GM23338 (cell line): ENCODE measurements around the gene ADAMTS13. TPM values are rescaled to one million over a fixed set of nuclear protein-coding genes. Genes with fewer than 3 reads are reported as not detected.

Source experiments
- ATAC-seq: fragments of 200-7000 bp; cut with Tn5 transposase; 3 replicates; pipeline ENCODE4 v1.9.1; 2020
- DNase-seq: peaks from one replicate; pipeline ENCODE4 v3.0.0-alpha.2; 2015; ENCODE audit warnings: low spot score
- H2AFZ ChIP-seq: fragments of 200-600 bp; sonication (generic); 2 replicates; pipeline ENCODE4 v1.8.0; 2016; ENCODE audit warnings: antibody characterized with exemption, mild to moderate bottlenecking, moderate library complexity
- H3F3A ChIP-seq: fragments of 200-600 bp; sonication (generic); replicated peaks from 2 replicates; pipeline ENCODE4 v1.8.0; 2017; ENCODE audit warnings: antibody characterized with exemption, mixed run types, low read depth
- H3K27ac ChIP-seq: fragments of 200-600 bp; sonication (generic); 2 replicates; pipeline ENCODE4 v1.6.1; 2016; ENCODE audit warnings: low read depth
- H3K27me3 ChIP-seq: fragments of 200-600 bp; sonication (generic); 2 replicates; pipeline ENCODE4 v1.8.0; 2016; ENCODE audit warnings: mild to moderate bottlenecking, mixed run types, moderate library complexity; ENCODE audit not compliant: insufficient read depth
- H3K36me3 ChIP-seq: fragments of 200-600 bp; sonication (generic); 2 replicates; pipeline ENCODE4 v1.8.0; 2016; ENCODE audit warnings: mild to moderate bottlenecking; ENCODE audit not compliant: insufficient read depth
- H3K4me1 ChIP-seq: fragments of 200-600 bp; sonication (generic); 2 replicates; pipeline ENCODE4 v1.8.0; 2016; ENCODE audit warnings: mild to moderate bottlenecking, moderate library complexity; ENCODE audit not compliant: insufficient read depth
- H3K4me2 ChIP-seq: fragments of 200-600 bp; sonication (generic); 2 replicates; pipeline ENCODE4 v1.7.1; 2017; ENCODE audit warnings: mixed run types
- H3K4me3 ChIP-seq: fragments of 200-600 bp; sonication (generic); 2 replicates; pipeline ENCODE4 v1.6.1; 2016; ENCODE audit warnings: mixed run types
- H3K79me2 ChIP-seq: fragments of 200-600 bp; sonication (generic); replicated peaks from 2 replicates; pipeline ENCODE4 v1.8.0; 2017; ENCODE audit warnings: mild to moderate bottlenecking; ENCODE audit not compliant: insufficient read depth
- H3K9me2 ChIP-seq: fragments of 200-600 bp; sonication (generic); 2 replicates; pipeline ENCODE4 v1.8.0; 2017; ENCODE audit not compliant: insufficient read depth
- H4K20me1 ChIP-seq: fragments of 200-600 bp; sonication (generic); replicated peaks from 2 replicates; pipeline ENCODE4 v1.8.0; 2017; ENCODE audit warnings: mild to moderate bottlenecking; ENCODE audit not compliant: insufficient read depth
- H3K27ac Mint-ChIP-seq: 2 replicates; pipeline ENCODE4 v1.8.0; 2020; ENCODE audit warnings: inconsistent platforms, mild to moderate bottlenecking, moderate library complexity, mixed read lengths
- H3K27me3 Mint-ChIP-seq: 3 replicates; pipeline ENCODE4 v1.8.0; 2022; ENCODE audit warnings: low read depth, mild to moderate bottlenecking, moderate library complexity, mixed read lengths, inconsistent platforms; ENCODE audit not compliant: insufficient read depth, poor library complexity
- H3K36me3 Mint-ChIP-seq: 3 replicates; pipeline ENCODE4 v1.8.0; 2021; ENCODE audit warnings: low read depth, mild to moderate bottlenecking, inconsistent platforms, moderate library complexity, mixed read lengths
- H3K4me1 Mint-ChIP-seq: 3 replicates; pipeline ENCODE4 v1.8.0; 2020; ENCODE audit warnings: mild to moderate bottlenecking, inconsistent platforms, mixed read lengths
- H3K4me3 Mint-ChIP-seq: 3 replicates; pipeline ENCODE4 v1.8.0; 2021; ENCODE audit warnings: moderate library complexity, mild to moderate bottlenecking, inconsistent platforms, mixed read lengths
- H3K9me3 Mint-ChIP-seq: 3 replicates; pipeline ENCODE4 v1.8.0; 2020; ENCODE audit warnings: moderate library complexity, mild to moderate bottlenecking, inconsistent platforms, mixed read lengths
- CREB1 ChIP-seq: fragments of 250-450 bp; sonication (Bioruptor Pico); IDR thresholded peaks from 2 replicates; pipeline ENCODE4 v1.5.0; 2020; ENCODE audit warnings: low read depth, mild to moderate bottlenecking, moderate library complexity
- CTCF ChIP-seq, 2 experiments: fragments of 200-600 bp in 1 of 2; sonication (generic) in 1 of 2; conservative IDR thresholded peaks; 2 replicates each; pipeline versions ENCODE4 v1.5.1 to v1.6.1; 2016 to 2017; ENCODE audit warnings: antibody characterized with exemption in 2 of 2, low read depth in 2 of 2, mild to moderate bottlenecking in 2 of 2, moderate library complexity in 1 of 2
- ETS1 ChIP-seq: IDR thresholded peaks from 2 replicates; pipeline ENCODE4 v1.6.1; 2016; ENCODE audit warnings: antibody characterized with exemption
- EZH2 ChIP-seq: fragments of 200-600 bp; sonication (generic); IDR thresholded peaks from one replicate; pipeline ENCODE4 v1.8.0; 2017; ENCODE audit warnings: antibody characterized with exemption, mild to moderate bottlenecking, low read depth; ENCODE audit not compliant: unreplicated experiment
- EZH2phosphoT487 ChIP-seq: fragments of 200-600 bp; sonication (generic); IDR thresholded peaks from one replicate; pipeline ENCODE4 v1.8.1; 2018; ENCODE audit warnings: antibody characterized with exemption; ENCODE audit not compliant: unreplicated experiment
- JUNB ChIP-seq: IDR thresholded peaks from one replicate; pipeline ENCODE4 v1.6.1; 2016; ENCODE audit warnings: antibody characterized with exemption; ENCODE audit not compliant: unreplicated experiment
- NANOG ChIP-seq: IDR thresholded peaks from 2 replicates; pipeline ENCODE4 v1.6.1; 2016; ENCODE audit warnings: antibody characterized with exemption, borderline replicate concordance
- POLR2AphosphoS5 ChIP-seq: IDR thresholded peaks from 2 replicates; pipeline ENCODE4 v1.6.1; 2016; ENCODE audit warnings: antibody characterized with exemption, low read depth
- REST ChIP-seq: IDR thresholded peaks from one replicate; pipeline ENCODE4 v1.6.1; 2018; ENCODE audit warnings: antibody characterized with exemption; ENCODE audit not compliant: unreplicated experiment
- STAT1 ChIP-seq: IDR thresholded peaks from one replicate; pipeline ENCODE4 v1.6.1; 2016; ENCODE audit warnings: antibody characterized with exemption; ENCODE audit not compliant: unreplicated experiment
- ZNF114 ChIP-seq: fragments of 250-450 bp; sonication (Bioruptor Pico); IDR thresholded peaks from 2 replicates; pipeline ENCODE4 v1.5.0; 2020; ENCODE audit warnings: mild to moderate bottlenecking, moderate library complexity
- ZNF331 ChIP-seq: fragments of 250-450 bp; sonication (Bioruptor Pico); IDR thresholded peaks from 2 replicates; pipeline ENCODE4 v1.5.0; 2020; ENCODE audit warnings: low read depth, mild to moderate bottlenecking, moderate library complexity
- ZNF462 ChIP-seq: fragments of 250-450 bp; sonication (Bioruptor Pico); IDR thresholded peaks from 2 replicates; pipeline ENCODE4 v1.5.0; 2020; ENCODE audit warnings: mild to moderate bottlenecking, moderate library complexity
- polyA plus RNA-seq: library from polyadenylated mRNA; unstranded; fragments of >200 nt; fragmentation: Nextera tagmentation; extraction: Ambion mirVana; gene quantifications from 2 replicates; pipeline ENCODE4 v1.2.1, GENCODE V29; 2016
- total RNA-seq: library from RNA; depleted of rRNA; stranded (reverse); fragments of >200 nt; shearing (Covaris generic); gene quantifications from 2 replicates; pipeline ENCODE4 v1.2.3, GENCODE V29; 2014

Gene ADAMTS13
- total and polyA plus RNA-seq, 2 experiments from 2014 or later: 6.0 TPM

GRCh38 chr9:133389562-133389961 is 32.6 kb upstream of the ADAMTS13 start:
- H3F3A ChIP-seq: no peaks in the 10 kb centered on the region
- no peaks in the 10 kb centered on the region for H4K20me1 ChIP-seq
- ATAC-seq: no peak
- no peak overlapping the region for H3K27ac Mint-ChIP-seq
- H3K4me1 ChIP-seq: no peaks in the 10 kb centered on the region
- H3K4me3 ChIP-seq: no peak overlapping the region
- H3K4me1 Mint-ChIP-seq: no peaks in the 10 kb centered on the region
- H3K4me2 ChIP-seq: no peak overlapping the region
- peaks cover 16% of the 10 kb centered on the region for H3K9me3 Mint-ChIP-seq
- no peaks in the 10 kb centered on the region for H3K27me3 ChIP-seq
- H2AFZ ChIP-seq: no peak overlapping the region
- peaks cover 11% of the 10 kb centered on the region for H3K27me3 Mint-ChIP-seq
- TF ChIP-seq ZNF114 (CRISPR knock-in tag) (no peak), ZNF462 (no peak), JUNB (no peak), NANOG (no peak), STAT1 (no peak), CREB1 (CRISPR knock-in tag) (no peak), REST (no peak), CTCF (conservative IDR thresholded peaks at IDR 0.05; ENCODE audit: low read depth in 2 of 2) (no peak), POLR2AphosphoS5 (no peak), ZNF331 (CRISPR knock-in tag) (no peak), EZH2phosphoT487 (no peak), ETS1 (no peak), EZH2 (no peak)
- no peak overlapping the region for H3K4me3 Mint-ChIP-seq
- no peaks in the 10 kb centered on the region for H3K79me2 ChIP-seq
- H3K9me2 ChIP-seq: no peaks in the 10 kb centered on the region
- H3K36me3 ChIP-seq: no peaks in the 10 kb centered on the region
- no peak overlapping the region for H3K27ac ChIP-seq
- no peak for DNase-seq
- no peaks in the 10 kb centered on the region for H3K36me3 Mint-ChIP-seq
